Epithelial cell of proximal tubule (primary cell): Measurements from ENCODE around the gene DAPK3. TPM values are rescaled to one million over a fixed set of nuclear protein-coding genes. Genes with fewer than 3 reads are reported as not detected.

Experiments used
- DNase-seq: peaks from one replicate; pipeline ENCODE4 v3.0.0-alpha.2; 2011; ENCODE audit warnings: low read depth
- H3K4me3 ChIP-seq: 2 replicates; pipeline ENCODE4 v1.5.1; 2011; ENCODE audit warnings: low read depth, mild to moderate bottlenecking, low read length
- total RNA-seq: library from RNA; depleted of rRNA; stranded (reverse); fragments of >200 nt; gene quantifications from 2 replicates; pipeline ENCODE4 v1.2.3, GENCODE V29; 2015
- TF ChIP-seq, protein P1 (sequence below): conservative IDR thresholded peaks from 2 replicates; pipeline ENCODE4 v1.5.1; 2012; ENCODE audit warnings: low read depth, mild to moderate bottlenecking, low read length

The DAPK3 gene
- total RNA-seq, 1 donor from 2014 or later: 112 TPM

DNA sequence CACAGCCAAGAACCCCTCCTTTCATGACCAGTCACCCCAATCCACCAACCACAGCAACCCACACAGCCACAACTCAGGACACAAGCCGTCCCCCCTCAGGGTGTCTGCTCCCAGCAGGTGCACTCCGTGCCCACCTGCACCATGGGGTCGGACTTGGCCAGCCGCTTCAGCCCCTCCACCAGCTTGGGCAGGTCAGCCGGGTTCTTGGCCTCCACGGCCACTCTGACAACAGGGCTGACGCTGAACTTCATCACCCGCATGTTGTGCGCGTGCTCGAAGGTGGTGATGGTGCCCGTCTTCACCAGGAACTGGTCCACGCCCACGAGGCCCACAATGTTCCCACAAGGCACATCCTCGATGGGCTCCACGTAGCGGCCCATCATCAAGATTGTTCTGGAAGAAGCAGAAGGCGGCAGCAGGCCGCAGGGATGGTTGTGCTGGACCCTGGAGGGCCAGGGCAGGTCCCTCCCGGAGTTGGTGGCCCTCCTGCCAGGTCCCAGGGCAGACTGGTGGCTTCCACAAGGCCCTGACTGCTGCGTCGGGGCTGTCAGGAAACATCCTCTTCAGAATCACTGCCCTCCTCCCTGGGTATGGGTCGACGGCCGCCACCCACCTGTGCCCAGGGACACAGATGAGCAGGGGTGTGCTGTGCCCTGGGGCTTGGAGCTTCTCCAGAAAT is 8.9 kb upstream of the DAPK3 start:
- TF ChIP-seq, protein P1, sequence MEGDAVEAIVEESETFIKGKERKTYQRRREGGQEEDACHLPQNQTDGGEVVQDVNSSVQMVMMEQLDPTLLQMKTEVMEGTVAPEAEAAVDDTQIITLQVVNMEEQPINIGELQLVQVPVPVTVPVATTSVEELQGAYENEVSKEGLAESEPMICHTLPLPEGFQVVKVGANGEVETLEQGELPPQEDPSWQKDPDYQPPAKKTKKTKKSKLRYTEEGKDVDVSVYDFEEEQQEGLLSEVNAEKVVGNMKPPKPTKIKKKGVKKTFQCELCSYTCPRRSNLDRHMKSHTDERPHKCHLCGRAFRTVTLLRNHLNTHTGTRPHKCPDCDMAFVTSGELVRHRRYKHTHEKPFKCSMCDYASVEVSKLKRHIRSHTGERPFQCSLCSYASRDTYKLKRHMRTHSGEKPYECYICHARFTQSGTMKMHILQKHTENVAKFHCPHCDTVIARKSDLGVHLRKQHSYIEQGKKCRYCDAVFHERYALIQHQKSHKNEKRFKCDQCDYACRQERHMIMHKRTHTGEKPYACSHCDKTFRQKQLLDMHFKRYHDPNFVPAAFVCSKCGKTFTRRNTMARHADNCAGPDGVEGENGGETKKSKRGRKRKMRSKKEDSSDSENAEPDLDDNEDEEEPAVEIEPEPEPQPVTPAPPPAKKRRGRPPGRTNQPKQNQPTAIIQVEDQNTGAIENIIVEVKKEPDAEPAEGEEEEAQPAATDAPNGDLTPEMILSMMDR: no peak

DNA sequence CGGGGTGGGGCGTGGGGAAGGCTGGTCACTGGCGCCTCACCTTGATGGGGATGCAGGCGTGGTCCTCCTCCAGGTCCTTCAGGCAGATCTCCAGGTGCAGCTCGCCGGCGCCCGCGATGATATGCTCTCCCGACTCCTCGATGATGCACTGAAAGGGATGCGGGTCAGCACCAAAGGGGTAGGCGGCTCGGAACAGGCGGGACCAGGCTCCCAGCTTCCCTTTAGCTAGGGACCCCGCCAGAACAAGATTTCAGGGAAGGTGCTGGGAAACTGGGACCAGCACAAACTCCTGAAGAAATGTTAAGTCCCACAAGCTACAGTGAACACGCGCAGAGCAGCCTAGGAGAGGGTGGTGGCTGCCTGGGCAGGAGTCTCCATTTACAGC is 8.4 kb upstream of the DAPK3 start:
- DNase-seq: no peak
- TF ChIP-seq, protein P1: no peak
- no peak overlapping the region for H3K4me3 ChIP-seq

More for the DNA sequence above, 8.9 kb upstream of the DAPK3 start:
- H3K4me3 ChIP-seq: no peak overlapping the region
- no peak for DNase-seq

DNA sequence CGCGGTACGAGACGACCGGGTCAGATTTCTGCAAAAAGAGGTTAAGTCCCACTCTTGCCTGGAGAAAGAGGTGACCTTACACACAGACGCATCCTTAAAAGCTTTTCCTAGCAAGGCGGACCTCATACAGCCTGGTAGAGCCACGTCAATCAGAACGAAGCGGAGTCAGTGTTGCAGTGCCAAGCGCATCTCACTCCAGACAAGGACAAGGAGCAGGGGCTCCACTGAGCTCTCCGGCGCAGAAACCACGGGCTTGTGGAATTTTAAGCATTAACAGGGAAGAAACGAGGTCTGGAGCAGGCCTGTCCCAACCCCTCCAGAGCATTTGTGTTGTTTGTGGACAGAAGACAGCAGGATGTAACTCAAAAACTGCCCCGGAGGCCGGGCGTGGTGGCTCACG is 7.2 kb upstream of the DAPK3 start:
- TF ChIP-seq, protein P1: no peak

DNA sequence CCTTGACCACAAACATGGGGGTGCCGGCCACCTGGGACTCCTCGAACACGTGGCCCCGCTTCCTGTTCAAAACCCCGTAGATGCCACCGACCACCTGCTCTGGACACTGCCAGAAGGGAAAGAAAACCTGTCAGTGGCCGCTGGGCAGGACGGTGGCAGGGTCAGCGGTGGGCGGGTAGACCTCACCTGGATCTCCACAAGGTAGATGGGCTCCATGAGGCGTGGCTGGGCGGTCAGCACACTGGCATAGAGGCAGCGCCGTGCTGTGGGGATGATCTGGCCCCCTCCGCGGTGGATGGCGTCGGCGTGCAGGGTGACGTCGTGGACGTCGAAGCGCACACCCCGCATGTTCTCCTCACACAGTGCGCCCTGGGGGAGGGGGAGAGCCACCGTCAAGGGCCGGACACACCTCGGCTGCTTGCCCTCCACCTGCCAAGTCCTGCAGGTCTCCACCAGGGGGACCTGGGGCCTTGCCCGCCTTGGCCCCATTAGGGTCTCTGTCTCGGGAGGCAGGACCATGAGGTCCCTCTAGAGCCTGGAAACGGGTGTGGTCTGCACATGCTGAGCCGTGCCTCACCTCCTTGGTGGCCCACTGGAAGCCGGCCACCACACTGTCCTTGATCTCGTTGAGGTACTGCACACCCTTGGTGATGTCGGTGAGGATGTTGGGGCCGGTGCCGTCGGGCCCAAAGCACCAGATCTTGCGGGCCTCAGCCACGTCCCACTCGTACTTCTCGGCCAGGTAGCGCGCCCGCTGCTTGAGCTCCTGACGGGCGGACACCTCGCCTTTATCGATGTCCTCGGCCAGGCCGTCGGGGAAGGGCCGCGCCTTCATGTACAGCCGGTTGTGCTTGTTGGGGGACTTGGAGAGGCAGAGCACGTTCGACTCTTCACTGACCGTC is 6.6 kb upstream of the DAPK3 start:
- TF ChIP-seq, protein P1: peak; percentile 36
- H3K4me3 ChIP-seq: no peak overlapping the region
- DNase-seq: no peak

More for the DNA sequence above, 7.2 kb upstream of the DAPK3 start:
- DNase-seq: no peak
- no peak overlapping the region for H3K4me3 ChIP-seq

DNA sequence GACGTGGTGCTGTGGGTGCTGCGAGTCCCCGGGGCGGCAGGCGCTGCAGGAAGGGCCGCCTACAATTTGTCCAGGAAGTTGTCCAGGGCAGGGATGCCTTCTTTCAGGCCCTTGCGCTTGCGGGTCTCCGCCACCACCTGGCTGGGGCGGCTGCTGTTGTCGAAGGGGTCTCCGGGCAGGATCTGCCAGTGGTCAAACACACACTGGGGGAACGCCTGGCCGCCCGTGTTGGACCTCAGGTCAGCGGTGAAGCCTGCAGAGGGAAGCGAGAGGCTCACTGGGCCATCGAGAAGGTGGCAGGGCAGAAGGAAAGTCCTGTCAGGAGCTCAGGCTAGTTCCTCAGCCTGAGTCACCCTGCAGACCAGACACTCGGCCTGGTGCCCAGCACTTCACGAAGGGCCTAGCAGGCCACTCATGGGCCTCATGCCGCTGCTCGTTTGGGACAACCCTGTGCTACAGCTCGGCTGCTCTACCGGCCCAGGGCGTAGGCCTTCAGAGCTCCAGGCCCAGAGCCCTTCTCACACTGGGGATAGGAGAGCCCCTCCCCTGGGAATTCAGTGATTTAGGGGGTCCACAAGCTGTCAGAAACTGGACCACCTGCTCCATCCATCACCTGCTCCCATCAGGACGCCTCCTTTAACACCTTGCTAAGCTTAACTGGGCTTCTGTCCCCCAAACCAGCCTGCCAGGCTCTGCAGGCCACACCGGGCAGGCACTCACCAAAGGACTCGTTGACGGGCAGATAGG is 5.8 kb upstream of the DAPK3 start:
- no peak for DNase-seq
- no peak overlapping the region for H3K4me3 ChIP-seq
- TF ChIP-seq, protein P1: no peak

DNA sequence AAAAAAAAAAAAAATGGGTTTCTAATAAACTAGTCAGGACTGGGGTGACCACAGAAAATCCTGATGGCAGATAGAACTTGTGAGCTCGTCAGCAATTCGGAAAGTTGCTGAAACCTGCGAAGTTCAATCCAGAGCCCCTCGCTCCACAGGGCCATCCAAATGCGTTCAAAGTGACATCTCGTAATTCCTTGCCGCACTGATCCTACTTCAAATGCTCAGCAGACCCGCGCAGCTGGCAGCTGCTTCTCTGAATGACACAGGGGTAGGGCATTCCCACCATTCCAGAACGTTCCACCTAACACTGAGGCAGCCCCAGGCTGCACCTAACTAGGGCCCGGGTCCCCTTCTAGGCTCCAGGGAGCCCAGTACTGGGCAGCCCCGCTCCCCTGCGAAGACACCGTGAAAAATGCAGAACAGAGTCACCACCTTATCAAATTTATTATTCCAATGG is 4.8 kb upstream of the DAPK3 start:
- no peak for DNase-seq
- TF ChIP-seq, protein P1: no peak
- no peak overlapping the region for H3K4me3 ChIP-seq
